ENCODE results near the gene CHTOP.

Gene CHTOP

GRCh38 chr1:153642161-153642560, 8.3 kb downstream of the CHTOP start:
- DNase-seq (no peak), ATAC-seq (ENCODE audit: insufficient read depth, low read depth) (no peak)
- no peak overlapping the region for H2AFZ ChIP-seq (ENCODE audit: low read depth, low read length)
- H4K20me1 ChIP-seq (ENCODE audit: insufficient read depth, low read length): peaks cover 19% of the 10 kb centered on the region; the same call in 1 of the 2 replicates
- no peak for TF ChIP-seq EZH2 (IDR thresholded peaks at IDR 0.05; ENCODE audit: borderline replicate concordance, low read depth, low read length, severe bottlenecking)
- TF ChIP-seq CTCF (IDR thresholded peaks at IDR 0.05; ENCODE audit: borderline replicate concordance, extremely low read depth, low read length, poor library complexity, severe bottlenecking): no peak
- H3K9ac ChIP-seq (ENCODE audit: low read depth, low read length): no peak overlapping the region
- H3K27me3 ChIP-seq (ENCODE audit: insufficient read depth, low read length, poor library complexity): no peaks in the 10 kb centered on the region
- no peak overlapping the region for H3K27ac ChIP-seq (ENCODE audit: low read length)
- H3K4me3 ChIP-seq (ENCODE audit: low read depth in 1 of 2, low read length in 2 of 2): no peak overlapping the region
- H3K36me3 ChIP-seq (ENCODE audit: insufficient read depth, low read length): peaks cover 100% of the 10 kb centered on the region
- peaks cover 8% of the 10 kb centered on the region for H3K4me1 ChIP-seq (ENCODE audit: insufficient read depth, low read length)
- no peak overlapping the region; the same call in 1 of the 2 replicates for H3K4me2 ChIP-seq (ENCODE audit: insufficient read depth, low read length)
- peaks cover 55% of the 10 kb centered on the region for H3K79me2 ChIP-seq (ENCODE audit: insufficient read depth, low read length)
- no peaks in the 10 kb centered on the region for H3K9me3 ChIP-seq (ENCODE audit: insufficient read depth, low read length, severe bottlenecking)

GRCh38 chr1:153643100-153643499, 9.2 kb downstream of the CHTOP start:
- no peaks in the 10 kb centered on the region for H3K27me3 ChIP-seq (ENCODE audit: insufficient read depth, low read length, poor library complexity)
- TF ChIP-seq CTCF (IDR thresholded peaks at IDR 0.05; ENCODE audit: borderline replicate concordance, extremely low read depth, low read length, poor library complexity, severe bottlenecking) (no peak), EZH2 (IDR thresholded peaks at IDR 0.05; ENCODE audit: borderline replicate concordance, low read depth, low read length, severe bottlenecking) (no peak)
- peaks cover 94% of the 10 kb centered on the region for H3K36me3 ChIP-seq (ENCODE audit: insufficient read depth, low read length)
- DNase-seq (no peak), ATAC-seq (ENCODE audit: insufficient read depth, low read depth) (no peak)
- no peak overlapping the region for H2AFZ ChIP-seq (ENCODE audit: low read depth, low read length)
- peaks cover 7% of the 10 kb centered on the region; the same call in 1 of the 2 replicates for H3K4me1 ChIP-seq (ENCODE audit: insufficient read depth, low read length)
- H4K20me1 ChIP-seq (ENCODE audit: insufficient read depth, low read length): peaks cover 17% of the 10 kb centered on the region; the same call in 1 of the 2 replicates
- no peak overlapping the region for H3K27ac ChIP-seq (ENCODE audit: low read length)
- no peak overlapping the region for H3K4me2 ChIP-seq (ENCODE audit: insufficient read depth, low read length)
- H3K9ac ChIP-seq (ENCODE audit: low read depth, low read length): no peak overlapping the region
- no peaks in the 10 kb centered on the region for H3K9me3 ChIP-seq (ENCODE audit: insufficient read depth, low read length, severe bottlenecking)
- peaks cover 46% of the 10 kb centered on the region for H3K79me2 ChIP-seq (ENCODE audit: insufficient read depth, low read length)
- H3K4me3 ChIP-seq (ENCODE audit: low read depth in 1 of 2, low read length in 2 of 2): no peak overlapping the region

- no peak overlapping the region for H3K27ac ChIP-seq (ENCODE audit: low read length)
- H3K79me2 ChIP-seq (ENCODE audit: insufficient read depth, low read length): peaks cover 40% of the 10 kb centered on the region
- H3K9ac ChIP-seq (ENCODE audit: low read depth, low read length): no peak overlapping the region
- peaks cover 15% of the 10 kb centered on the region; the same call in 1 of the 2 replicates for H4K20me1 ChIP-seq (ENCODE audit: insufficient read depth, low read length)
- no peaks in the 10 kb centered on the region for H3K9me3 ChIP-seq (ENCODE audit: insufficient read depth, low read length, severe bottlenecking)
- peaks cover 87% of the 10 kb centered on the region for H3K36me3 ChIP-seq (ENCODE audit: insufficient read depth, low read length)
- H2AFZ ChIP-seq (ENCODE audit: low read depth, low read length): no peak overlapping the region
- H3K4me1 ChIP-seq (ENCODE audit: insufficient read depth, low read length): peaks cover 7% of the 10 kb centered on the region; the same call in 1 of the 2 replicates
- no peak overlapping the region for H3K4me3 ChIP-seq (ENCODE audit: low read depth in 1 of 2, low read length in 2 of 2)
- ATAC-seq (ENCODE audit: insufficient read depth, low read depth) (no peak), DNase-seq (no peak)
- no peak overlapping the region for H3K4me2 ChIP-seq (ENCODE audit: insufficient read depth, low read length)
- TF ChIP-seq EZH2 (IDR thresholded peaks at IDR 0.05; ENCODE audit: borderline replicate concordance, low read depth, low read length, severe bottlenecking): no peak
- no peak for TF ChIP-seq CTCF (IDR thresholded peaks at IDR 0.05; ENCODE audit: borderline replicate concordance, extremely low read depth, low read length, poor library complexity, severe bottlenecking)
- no peaks in the 10 kb centered on the region for H3K27me3 ChIP-seq (ENCODE audit: insufficient read depth, low read length, poor library complexity)
Observed at GRCh38 chr1:153643816-153644215, 9.9 kb downstream of the CHTOP start.

Measured in DND-41 (cell line).